ENCODE data around the gene HOXA11.

The HOXA11 gene

DNA sequence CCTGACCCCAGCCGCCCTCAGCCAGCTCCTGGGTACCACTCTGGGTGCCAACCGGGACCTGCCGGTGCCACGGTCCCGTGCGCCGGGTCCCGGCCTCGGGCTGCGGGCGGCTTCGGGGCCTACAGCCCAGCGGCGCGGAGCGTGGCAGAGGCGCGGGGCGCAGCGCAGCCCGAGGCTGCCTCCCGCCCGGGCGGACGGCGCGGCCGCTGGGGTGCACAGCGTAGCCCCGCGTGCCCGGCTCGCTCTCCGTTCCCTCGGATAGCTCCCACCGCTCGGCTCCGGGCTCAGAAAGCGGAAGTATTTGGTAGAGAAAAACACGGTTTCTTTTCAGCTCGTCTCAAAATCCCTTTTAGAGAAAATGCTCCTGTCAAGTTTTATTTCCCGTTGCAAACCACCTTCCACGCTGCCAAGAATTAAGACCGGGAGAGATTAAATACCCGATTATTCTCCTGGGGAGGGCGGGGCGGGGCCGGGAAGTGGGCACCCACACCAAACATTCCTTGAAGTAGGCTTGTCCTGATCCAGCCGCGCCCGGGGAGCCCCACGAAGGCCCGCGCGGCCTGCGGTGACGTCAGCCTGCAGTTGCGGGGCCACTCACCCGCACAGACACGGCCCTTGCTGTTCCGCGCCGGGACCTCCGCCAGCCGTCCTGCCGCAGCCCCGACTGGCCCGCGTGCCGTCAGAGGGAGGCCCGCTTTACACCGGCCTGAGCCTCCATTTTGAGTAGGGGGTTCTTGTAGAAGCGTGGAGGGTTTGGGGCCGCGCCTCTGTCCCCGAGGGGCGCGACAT is 7.7 kb upstream of the HOXA11 start:
- no peak for DNase-seq

DNA sequence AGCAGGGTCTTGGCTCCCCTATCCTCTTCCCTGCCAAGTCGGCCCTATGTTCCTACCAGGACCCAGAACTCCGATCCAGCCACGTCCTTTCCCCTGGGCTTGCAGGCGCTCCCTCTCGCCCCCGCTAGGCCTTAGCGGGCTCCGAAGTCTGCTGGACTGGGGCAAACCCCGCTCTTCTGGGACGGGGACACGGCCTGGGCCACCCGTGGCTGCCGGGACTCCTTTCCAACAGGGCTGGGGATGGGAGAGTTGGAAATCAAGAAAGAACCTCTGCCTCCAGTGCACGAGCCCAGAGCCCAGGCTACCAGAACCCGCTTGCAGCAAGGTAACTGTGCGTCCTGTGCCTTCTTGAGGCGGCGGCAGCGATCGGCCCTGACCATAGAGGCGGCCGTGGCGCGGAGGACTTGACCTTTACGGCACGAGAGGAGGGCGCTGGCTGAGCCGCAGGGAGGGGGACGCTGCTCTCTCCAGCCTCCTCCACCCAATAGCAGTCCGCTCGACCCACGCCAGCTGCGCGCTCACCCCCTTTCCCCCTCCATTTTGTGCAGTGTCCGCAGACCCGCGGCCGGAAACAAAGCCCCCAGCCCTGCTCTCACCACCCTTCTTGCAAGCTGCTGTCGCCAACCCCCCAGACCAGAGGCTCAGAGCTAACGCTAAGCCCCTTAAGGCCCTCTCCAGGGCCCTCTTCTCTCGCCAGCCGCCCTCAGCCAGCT is 7.0 kb upstream of the HOXA11 start:
- DNase-seq = no peak

DNA sequence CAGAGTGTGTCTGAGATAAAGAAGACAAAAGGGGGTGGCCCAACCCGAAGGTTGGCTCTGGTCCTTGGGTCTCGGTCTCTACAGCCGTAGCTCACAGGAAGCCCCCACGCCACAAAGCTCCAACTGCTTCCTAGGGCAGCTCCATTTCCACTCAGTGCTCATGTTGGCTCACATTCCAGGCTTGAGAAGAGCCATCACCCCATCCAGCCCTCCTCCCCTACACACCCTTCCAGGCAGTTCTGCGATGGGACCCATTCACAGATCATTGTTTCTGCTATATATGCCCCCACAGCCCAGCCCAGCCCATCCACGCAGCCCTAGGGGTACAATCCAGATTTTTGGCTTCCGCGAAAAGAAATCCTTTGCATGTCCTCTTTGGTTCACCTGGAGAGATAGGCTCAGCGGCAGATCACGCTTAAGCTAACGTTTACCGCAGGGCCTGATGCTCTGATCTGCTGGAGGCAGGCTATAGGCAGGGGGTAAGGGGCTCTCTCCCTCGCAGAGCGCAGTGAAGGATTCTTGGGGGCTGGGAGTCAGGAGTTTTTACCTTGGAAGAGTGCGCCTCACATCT is 6.2 kb upstream of the HOXA11 start:
- no peak for DNase-seq

DNA sequence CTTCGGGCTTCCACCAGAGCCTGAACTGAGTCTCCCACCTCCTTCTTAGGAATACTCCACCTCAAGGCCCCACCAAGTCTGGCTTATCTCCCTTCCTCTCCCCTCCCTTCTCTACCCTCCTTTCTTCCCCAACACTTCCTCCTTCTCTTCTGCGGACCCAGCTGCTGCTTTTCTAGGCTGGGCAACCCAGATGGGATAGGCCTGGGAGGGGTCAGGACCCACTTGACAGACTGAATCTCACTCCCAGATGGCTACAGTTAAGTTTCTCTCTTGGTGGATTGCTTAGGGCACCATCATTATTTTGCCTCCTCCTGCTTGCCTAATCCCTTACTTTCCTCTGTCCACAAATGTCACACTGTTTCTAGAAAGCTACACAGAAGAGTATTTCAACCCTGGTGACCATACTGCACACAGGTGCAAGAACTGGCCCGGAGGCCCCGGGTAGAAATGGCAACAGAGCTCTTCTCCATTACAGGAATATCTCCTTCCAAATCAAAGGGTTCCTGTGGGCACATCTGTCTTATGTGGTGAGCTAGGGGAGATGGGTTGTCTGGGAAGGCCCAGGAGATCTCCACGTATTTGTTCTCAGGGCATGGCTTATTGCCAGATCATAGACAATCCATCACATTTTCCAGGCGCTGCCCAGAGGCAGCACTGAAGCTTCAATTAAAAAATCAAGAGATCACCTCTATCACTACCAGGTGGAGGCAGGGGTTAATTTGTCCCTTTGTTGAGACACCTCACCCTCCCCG is 5.1 kb upstream of the HOXA11 start:
- no peak for DNase-seq

DNA sequence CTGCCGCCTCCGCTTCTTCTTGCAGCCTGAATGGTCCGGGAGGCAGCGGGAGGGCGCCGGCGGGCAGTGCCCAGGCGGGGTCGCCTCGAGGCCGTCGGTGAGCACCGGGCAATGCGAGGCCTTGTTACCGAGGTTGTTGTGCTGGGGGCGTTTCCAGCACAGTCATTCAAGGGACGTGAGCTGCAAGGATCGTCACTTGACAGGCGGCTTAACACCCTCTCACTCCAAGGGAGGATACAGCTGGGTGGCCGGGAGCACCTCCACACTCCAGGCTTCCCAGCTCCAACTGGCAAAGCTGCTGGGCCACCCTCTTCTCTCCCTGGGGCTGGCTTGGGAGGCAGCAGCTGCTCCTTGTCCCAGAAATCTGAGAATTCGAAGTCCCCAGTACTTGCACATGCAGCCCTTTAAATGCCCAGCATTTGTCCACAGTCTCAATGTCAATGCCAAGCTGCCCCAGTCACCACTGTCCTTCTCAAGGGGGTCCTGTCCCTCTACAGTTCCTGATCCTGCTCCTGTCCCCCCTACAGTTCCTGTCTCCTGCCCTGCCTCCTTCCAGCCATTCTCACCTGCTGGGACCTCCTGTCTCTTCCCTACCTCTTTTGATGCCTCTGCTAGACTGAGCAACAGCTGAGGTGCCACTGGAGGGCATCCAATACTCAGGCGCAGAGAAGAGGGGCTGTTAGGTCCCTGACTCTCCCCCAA is 4.4 kb upstream of the HOXA11 start:
- no peak for DNase-seq

DNA sequence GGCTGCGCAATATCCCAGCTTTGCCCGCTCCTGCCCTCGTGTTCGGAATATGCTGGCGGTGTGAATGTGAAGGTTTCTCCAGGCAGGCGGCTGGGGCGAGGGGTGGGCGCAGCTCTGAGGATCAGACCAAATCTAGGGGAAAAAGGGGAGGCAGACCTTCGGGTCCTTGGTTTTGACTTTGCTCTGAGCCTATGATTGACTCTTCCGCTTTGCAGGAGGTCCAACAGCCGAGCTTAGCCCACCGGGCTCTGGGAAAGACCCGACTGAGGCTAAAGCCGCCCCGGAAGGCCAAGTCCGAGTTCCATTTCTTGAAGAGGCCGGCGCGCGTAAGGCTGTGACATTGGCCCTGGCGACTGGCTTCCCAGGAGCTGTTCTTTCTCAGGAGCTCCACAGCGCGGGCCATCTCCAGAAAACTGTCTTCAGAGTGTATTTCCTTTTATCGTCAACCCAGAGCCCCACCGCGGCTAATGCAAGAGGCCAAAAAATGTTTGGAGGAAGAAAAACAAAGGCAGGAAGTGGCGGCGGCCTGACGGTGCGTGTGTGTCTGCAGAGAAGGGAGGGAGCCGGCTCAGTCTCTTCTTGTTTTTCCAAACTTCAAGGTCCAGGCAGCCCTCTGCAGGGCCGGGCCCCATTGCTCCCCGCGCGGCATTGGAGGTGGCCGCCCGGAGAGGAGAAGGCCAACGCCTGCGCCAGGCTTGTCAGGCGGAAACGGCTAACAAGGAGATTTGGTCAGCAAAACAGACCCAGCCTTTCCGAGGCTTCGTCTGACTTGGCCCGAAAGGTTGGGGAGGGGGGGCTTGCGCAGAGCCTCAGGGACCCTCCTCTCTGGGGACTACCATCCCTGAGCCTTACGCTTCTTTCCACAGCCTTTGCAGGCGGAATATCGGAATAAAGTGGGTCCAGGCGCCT is 3.6 kb upstream of the HOXA11 start:
- no peak for DNase-seq

DNA sequence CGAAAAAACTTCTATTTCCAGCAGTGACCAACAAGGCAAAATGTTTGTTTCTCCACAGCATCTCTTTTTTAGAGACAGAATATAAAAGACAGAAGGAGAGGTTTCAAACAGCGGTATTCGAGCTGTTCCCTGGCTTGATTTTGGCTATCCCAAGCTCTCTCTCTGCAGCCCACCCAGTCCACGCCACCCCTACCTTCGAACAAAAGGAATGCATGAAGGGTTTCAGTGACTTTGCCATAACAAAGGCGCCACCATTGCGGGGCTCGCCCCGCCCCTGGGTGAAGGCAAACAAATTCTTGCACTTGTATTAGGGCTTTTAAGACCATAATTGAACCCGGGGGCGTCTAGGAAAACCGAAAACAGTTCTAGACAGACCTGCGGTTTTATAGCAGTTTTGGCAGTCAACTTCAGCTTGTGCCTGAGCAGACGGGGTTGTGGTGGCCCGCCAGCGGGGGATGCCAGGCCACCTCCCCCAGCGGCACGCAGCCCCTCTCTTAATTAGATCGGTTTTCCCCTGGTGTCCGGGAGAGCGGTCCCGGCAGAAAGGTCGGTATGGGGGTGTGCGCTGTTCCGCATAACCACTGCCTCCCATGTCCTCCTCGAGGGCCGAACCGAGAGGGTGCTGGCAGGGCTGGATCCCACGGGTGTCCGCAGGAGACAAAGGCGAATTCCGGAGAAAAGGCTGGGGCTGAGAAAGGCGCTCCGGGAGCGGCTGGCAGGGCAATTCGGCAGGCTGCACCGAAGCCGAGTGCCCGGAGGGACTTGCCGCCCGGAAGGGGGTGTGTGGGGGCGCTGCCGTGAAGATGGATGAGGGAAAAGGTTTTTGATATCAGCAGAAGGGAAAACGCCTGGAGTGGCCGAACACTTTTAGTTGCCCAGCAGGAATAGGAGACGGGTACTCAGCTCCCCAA is 2.7 kb upstream of the HOXA11 start:
- no peak for DNase-seq

DNA sequence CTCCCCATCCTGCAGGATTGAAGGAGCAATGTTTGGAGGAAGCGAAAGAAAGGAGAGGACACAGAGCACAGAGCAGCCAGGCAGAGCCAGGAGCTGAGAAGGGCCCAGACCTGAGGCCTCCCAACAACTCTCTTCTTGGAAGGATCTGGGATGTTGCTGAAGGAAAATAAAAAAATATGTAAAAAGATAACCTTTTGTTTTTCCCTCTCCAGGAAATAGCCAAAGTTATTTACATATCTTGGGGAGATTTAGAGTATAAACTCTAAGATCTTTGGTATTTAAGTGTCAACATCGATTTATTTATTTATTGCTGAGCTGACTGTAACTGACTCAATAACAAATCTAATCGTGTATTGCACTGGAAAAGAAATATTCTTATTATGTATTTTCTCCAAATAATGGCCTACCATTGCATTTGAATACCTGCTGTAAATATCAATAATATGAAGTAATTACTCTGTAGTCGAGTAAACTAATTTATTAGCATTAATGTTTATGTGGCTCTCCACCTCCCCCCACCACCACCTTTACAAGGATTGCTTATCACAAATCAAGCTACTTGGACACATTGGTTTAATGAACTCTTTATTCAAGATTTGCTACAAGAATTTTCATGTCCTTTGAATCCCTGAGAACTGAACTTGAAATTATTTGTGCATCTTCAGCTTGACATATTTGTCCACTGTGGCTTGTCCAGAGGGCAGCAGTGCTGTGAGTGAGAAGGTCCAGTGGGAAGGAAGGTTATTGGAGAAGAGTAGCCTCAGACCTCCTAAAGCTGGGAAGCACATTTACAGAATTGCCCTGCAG is 1.8 kb upstream of the HOXA11 start:
- DNase-seq = no peak

DNA sequence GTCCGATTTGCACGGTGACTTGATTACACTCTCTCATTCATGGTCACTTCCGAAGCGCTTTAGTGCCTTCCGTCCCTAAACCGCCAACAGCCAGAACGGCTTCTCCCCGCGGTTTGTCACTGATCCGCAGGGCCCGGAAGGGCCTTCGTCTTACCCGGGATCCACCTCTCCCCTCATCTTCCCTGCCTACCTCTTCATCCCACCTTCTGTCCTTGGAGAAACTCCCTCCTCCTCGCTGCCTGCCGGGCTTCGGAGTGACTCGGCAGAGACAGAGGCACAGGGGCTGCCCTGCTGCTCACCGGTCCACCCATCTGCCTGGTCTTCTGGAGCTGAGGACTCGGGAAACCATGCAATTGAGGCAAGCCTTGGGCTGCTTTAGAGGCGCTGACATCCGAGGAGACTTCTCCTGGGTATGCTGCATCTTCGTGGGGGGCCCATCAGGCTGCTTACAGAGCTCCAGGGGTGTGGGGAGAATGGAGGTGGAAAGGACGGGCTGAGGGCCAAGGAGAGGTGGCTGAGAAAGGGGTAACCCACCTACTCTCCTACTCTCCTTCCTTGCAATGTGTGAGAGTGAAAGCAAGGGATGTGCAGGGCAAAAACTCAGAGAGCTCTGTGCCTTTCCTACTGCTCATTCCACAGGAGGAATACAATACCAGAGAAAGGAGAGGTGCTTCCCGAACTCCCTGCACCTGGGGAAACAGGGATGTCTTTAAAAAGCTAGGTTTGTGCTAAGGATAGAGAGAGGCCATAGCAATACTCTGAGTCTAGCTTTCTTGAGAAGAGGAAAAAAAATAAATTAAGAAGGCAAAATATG is 1.0 kb upstream of the HOXA11 start:
- no peak for DNase-seq

DNA sequence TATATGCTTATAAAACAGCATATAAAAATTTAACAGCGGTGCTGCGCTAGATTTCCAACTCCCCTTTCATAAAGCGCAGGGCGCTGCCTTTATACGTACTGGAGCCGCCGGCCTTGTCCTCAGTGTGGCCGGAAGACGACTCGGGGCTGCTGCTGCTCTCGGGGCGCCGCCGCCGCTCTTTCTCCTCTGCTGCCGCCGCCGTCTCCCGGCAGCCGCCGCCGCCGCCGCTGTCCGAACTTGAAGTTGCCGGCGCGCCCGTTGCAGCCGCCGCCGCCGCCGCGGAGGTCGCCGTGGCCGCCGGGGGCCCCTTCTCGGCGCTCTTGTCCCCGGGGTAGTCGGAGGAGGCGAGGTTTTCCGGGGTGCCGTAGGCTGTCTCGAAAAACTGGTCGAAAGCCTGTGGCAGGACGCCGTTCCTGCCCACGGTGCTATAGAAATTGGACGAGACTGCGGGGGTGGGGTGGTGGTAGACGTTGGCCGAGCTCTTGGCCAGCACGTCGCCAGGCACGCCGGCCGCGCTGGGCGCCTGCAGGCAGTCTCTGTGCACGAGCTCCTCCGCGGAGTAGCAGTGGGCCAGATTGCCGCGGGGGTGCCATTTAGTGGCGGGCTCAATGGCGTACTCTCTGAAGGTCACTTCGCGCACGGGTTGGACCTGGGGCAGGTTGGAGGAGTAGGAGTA is 557 bp downstream of the HOXA11 start:
- no peak for DNase-seq

DNA sequence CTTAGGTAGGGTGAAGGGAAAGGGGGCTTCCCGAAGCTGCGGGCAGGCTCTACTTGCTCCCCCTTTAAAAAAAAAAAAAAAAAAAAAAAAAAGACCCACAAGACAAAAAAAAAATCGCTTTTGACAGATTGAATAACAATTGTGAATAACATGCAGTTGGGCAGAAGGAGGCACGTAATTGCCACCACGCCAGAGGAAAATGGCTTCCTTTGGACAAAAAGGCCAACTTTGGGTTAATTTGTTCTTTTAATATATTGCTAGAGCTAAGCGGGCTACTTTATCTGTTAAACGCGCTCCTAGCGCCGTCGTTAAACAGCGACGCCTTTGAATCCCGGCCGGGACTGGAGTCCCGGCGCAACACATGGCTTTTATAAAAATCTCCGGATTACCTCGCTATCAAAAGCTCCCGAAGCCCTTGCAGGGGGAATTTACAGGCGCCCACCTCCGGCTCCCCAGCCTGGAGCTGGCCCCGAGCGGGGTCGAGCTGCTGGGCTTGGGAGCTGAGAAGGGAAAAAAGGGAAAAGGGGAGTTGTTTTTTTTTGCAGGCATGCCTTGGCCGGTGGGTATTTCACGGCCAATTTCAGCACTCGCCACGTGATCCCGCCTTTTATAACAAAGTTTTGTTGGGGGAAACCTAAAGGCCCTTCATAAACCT is 1.2 kb downstream of the HOXA11 start:
- no peak for DNase-seq

DNA sequence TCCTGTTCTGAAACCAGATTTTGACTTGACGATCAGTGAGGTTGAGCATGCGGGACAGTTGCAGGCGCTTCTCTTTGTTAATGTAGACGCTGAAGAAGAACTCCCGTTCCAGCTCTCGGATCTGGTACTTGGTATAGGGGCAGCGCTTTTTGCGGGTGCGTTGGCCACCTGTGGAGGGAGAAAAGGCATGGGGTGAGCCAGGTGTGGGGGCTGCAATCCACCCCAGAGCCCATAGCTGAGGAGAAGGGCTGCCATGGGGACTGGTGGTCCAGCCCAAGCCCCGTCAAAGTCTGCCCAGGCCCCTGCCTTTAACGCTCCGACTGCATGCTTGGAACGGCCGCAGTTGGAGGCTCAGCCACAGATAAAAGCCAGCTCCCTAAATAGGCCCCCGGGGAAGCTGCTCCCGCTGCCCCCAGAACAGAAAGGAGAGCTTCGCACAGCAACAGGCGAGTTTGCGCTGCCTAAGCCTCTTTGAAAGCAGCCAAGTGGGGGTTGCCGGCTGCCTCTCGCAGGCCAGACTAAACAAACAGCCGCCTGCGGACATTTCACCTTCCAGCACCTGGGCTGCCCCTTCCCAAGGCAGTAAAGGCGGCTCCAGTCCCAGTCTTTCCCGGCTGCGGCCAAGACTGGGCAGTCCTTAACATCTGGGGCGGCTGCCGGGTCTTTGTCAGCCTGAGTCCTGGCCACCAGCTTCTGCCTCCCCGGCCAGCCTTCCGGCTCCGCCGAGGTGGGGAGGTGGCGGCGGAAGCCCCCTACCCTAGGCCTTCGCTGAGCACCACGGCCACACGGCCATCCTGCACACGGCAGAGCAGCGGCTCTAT is 2.0 kb downstream of the HOXA11 start:
- no peak for DNase-seq

DNA sequence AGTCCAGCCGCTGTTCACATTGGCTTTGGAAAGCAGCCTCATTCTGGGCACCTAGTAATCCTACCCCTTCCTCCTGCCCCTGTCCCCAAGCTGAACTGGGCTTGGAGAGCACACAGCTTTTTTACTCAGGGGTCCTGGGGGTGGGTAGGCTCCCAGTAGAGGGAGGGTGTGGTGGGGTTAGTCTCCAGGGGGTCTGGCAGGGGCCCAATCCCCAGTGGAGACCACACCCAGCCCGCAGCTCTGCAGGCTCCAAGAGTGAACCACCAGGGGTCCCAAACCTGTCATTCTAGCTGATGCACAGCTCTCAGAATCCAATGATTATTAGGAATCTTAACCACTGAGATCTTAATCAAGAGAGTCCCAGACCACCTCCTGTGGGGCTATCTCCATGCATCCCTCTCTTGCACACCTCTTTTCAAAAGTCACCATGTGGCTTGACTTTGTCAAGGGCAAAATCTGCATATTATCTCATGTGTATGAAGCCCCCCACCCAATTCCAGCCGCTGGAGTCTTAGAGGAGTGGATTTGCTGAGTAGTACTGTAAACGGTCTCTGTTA is 2.7 kb downstream of the HOXA11 start:
- no peak for DNase-seq

DNA sequence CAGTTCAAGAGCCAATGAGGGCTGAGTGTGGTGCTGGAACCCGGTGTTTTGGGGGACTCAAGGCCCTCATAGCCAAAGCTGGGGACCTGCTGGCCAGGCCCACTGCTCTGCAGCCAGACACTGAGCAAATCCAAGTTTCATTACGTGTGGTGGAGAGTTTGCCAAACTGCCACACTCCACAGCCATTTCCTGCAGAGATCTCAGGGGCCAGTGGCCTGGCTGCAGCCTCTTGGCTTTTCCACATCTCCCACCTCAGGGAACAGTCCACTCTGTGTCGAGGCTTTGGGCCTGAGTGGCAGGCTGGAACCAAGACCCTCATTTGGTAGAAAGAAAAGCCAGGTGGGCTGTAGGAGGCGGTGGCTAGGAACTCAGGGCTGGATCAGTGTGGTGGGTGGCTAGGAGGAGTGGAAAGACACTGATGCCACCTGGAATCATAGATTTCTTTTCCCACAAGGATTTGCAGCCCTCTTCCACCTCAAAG is 3.2 kb downstream of the HOXA11 start:
- DNase-seq = no peak

DNA sequence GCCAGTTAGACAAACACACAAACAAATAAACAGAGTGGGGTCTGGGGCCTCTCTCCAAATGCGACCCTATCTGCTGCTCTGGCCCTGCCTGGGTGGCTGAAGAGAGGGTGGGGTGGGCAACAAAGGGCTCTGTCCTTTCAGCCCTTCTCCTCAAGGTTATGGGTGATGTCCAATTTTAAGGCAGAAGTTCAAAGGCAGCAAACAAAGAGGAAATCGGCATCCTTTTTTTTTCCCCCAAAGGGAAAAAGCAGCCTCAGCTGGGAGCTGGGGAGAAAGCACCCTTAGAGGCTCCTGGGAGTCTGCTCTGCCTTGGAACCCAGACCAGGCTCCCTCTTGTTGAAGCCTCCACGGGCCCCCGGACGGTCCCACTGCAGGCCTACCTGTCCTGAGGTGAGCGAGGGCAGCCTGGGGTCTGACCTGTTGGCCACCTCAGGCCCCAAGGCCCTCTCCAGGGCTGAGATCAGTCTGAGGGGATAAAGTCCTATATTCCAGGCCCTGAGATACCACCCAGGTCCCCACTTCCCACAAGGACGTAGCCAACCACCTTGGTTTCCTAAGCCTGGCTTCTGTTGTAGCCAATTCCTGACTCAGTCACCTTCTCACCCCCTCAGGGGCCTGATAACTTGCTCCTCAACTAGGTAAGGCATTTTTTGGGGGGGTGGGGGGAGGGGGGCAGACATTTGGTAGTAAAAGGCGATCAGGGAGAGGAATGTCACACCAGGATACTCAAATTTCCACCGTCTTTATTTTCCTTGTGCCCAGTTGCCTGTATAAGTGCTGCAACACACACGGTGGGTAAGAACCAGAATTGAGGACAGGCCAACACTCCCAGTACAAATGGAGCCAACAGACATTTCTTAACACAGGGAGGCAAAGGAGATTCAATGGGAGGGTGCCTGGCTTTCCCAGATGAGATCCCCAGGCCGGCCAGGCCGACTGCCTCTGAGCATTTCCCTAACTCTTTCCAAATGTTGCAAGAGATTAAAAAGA is 4.3 kb downstream of the HOXA11 start:
- DNase-seq = no peak
